GM21528 (cell line): Measurements from ENCODE around the gene OR5AP2.
"Not testable (repeated sequence)": the region's sequence is repeated elsewhere in the genome, so short reads cannot be mapped to it uniquely, and the experiment has no call there.

Source experiments
- ATAC-seq: cut with Tn5 transposase; IDR thresholded peaks from one replicate; pipeline ENCODE4 v1.9.1; 2021; ENCODE audit warnings: mild to moderate bottlenecking, moderate library complexity; ENCODE audit not compliant: unreplicated experiment, low FRiP score

Gene OR5AP2

DNA sequence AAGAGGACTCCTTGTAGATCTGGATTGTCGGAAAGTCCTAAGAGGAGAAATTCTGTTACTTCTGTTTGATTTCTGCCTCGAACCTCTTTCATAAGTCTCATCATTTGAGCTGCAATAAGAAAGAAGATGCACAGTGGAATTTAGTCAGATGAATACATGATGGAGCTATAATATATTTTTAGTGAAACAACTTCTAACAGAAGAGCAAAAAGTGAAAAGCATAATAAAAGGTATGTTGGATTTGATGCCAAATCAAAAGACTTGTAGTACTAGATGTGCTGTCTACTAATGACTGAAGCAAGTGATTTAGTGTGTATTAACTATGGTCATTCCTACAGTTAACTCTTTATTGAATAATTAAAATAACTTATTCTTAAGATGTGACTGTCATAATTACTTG, at the start of gene OR5AP2:
OR5AP2 (minus strand) TSS at position 101 of the 400 bp plus-strand sequence; CDS start at position 101, 0 bp downstream.
- no peak for ATAC-seq

DNA sequence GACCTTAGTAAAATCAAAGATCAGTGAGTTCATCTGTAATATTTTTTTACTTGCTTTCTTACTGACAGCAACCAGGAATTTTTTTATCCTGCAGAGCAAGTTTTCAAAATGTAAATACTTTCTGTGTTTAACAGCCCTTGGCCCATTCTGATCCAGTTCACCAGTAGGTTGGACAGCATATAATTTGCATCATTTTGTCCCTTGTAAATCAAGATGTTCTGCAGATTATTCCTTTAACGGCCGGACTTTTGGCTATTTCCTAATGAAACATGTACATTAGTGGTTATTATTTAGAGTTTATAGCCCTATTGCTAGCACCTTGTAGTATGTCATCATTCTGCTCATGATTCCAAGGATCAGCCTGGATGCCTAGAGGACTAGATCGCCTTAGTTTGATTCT, 48.9 kb upstream of the OR5AP2 start:
- not testable (repeated sequence) for ATAC-seq

- no peak for ATAC-seq
Observed at GRCh38 chr11:56688554-56689100, 46.4 kb upstream of the OR5AP2 start.

DNA sequence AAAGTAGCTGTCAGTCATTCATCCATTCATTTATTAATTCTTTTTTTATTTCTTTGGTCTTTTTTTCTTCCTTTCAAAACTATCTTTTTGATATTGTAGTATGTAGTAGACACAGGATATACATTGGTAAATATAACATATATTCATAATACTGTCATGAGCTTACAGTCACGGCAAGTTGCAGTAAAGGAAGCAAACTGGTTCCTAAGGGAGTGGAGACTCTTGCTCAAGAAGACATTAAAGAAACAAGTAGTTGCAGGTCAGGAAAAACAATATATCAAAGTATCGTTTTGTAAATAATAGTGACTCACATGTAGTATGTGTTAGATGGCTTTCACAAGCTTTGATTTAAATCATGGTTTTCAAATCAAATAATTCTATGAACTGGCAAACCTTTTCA, 28.7 kb upstream of the OR5AP2 start:
- ATAC-seq = no peak

DNA sequence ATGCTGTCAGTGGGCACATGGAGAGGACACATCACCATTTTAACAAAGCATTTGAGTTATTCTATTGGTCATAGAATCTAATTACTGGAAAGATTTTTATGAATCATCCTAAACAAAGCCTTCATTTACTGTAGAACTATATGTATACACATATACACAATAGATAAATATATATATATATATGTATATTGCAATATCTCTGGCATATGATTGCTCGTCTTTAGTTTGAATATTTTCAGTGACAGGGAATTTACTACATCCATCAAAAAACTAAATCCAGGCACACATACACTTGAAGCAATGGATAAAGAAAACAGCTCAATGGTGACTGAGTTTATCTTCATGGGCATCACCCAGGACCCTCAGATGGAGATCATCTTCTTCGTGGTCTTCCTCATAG, 21.1 kb upstream of the OR5AP2 start, which contains the start of gene OR5AR1:
OR5AR1 (plus strand) TSS at position 301 of the 400 bp plus-strand sequence; CDS start at position 301, 0 bp downstream.
- no peak for ATAC-seq

- no peak for ATAC-seq
Observed at GRCh38 chr11:56659755-56660154, 17.5 kb upstream of the OR5AP2 start.

DNA sequence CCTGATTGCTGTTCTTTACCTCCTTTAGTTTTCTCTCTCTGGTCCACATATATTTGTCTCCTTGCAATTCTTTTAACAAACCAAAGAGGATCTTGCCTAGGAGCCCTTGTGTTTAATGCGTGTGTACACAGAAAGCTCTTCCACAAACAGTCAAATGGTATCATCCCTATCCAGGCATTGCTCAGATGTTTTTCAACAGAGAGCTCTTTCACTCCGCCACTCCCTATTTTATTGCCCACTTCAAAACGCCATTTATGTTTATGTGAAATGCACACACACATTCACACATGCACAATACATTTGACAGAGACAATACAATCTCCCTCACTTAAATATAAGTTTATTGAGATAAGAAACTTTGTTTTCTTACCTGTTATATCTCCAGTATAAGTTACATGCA, 4.7 kb downstream of the OR5AP2 start:
- ATAC-seq = no peak

- ATAC-seq = no peak
Observed at GRCh38 chr11:56636861-56637260, 5.4 kb downstream of the OR5AP2 start.

DNA sequence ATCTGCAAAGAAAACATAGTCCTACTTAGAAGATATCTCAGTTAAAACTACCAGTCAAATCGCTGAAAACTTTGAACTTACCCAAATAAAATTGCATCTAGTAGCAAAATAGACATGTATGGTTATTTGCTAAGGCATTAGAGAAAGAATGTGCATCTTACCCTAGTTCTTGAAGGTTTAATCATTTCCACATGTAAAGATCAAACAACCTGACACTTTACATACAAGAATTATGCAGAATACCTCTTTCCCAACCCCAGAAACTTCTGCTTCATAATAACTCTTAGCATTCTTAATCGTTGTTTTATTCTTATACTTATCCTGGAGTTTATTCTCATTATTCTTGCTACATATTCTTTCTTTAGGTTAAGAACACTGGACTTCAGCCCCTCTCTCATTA, 9.9 kb downstream of the OR5AP2 start:
- no peak for ATAC-seq

DNA sequence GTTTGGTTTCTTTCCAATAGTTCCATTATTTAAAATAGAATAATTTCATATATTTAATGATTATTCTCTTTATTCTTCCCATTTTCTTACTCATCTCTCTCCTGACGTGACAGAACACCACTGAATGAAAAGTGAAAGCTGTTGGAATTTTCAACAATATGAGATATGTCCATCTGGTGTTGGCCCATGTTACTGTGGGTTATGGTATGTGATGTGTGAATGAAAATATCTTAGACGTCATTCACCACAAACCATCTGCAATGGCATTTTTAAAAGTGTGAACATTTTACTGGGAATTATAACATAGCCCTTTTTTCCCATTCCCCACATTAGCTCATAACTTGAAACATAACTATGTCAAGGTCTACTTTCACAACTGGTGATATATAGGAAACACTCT, 16.3 kb downstream of the OR5AP2 start:
- no peak for ATAC-seq

DNA sequence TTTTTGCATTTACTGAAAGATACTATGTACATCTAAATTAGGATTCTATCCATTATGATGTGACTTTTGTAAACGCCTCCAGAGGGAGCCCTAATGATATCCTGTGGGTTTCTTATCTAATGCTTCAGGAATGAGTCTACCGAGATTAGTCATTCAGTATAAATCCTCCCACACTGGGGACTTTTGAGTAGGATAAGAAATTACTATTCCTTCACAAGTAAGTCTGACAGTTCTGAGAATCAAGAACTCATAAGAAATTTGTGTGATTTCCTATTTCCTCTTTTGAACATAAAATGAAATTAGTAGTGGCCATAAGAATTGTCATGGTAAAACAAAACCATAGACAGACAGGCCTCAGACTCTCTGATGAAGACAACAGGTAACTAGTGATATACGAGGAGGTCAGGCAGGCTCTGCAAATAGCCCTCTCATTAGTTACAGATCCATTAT, 17.6 kb downstream of the OR5AP2 start:
- no peak for ATAC-seq

DNA sequence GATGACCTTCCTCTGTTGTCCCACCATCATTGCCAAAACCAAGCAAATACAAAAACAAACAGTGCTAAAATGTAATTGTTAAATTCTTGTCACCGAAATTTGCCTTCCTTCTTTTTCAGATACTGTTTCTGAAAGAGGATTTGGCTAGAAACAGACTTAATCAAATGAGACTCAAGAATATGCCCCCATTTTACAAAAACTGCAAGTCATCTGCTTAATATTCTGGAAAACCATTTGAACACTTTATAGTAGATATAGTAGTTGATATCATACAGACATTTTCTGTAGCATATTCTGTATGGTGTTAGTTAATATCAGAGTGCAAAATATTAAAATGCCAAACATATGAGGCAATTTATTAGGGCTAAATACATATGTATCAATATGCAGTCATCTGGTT, 31.1 kb downstream of the OR5AP2 start:
- no peak for ATAC-seq

DNA sequence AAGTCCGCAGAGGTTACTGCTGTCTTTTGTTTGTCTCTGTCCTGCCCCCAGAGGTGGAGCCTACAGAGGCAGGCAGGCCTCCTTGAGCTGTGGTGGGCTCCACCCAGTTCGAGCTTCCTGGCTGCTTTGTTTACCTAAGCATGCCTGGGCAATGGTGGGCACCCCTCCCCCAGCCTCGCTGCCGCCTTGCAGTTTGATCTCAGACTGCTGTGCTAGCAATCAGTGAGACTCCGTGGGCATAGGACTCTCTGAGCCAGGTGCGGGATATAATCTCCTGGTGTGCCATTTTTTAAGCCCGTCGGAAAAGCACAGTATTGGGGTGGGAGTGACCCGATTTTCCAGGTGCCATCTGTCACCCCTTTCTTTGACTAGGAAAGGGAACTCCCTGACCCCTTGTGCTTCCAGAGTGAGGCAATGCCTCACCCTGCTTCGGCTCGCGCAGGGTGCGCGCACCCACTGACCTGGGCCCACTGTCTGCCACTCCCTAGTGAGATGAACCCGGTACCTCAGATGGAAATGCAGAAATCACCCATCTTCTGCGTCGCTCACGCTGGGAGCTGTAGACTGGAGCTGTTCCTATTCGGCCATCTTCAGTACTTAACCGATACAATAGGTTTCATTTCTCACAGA, 50.0 kb downstream of the OR5AP2 start:
- not testable (repeated sequence) for ATAC-seq
